ENCODE results near the gene GLT8D1.

DNA sequence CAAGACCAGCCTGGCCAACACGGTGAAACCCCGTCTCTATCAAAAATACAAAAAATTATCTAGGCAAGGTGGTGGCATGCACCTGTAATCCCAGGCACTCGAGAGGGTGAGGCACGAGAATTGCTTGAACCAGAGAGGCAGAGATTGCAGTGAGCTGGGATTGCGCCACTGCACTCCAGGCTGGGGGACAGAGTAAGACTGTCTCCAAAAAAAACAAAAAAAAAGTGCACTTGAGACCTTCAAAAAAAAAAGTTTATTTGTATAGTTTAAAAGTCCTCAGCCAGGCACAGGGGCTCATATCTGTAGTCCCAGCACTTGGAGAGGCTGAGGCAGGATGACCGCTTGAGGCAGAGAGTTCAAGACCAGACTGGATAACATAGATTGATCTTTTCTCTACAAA, 22.0 kb downstream of the GLT8D1 start:
- TF ChIP-seq EZH2phosphoT487 (IDR thresholded peaks at IDR 0.05; ENCODE audit: insufficient read depth, low read depth) (no peak), EZH2 (IDR thresholded peaks at IDR 0.05; ENCODE audit: insufficient read depth, poor library complexity, severe bottlenecking) (no peak)
